Natural killer cell (primary cell): Measurements from ENCODE around the gene CHPF. TPM values are rescaled to one million over a fixed set of nuclear protein-coding genes. Genes with fewer than 3 reads are reported as not detected.

Experiments
- ATAC-seq, 3 donors: fragments of 150-1000 bp in 2 of 3; fragments of 200-7000 bp in 1 of 3; cut with Tn5 transposase; 1 replicate in 1 of 3; 2 replicates in 2 of 3; pipeline ENCODE4 v1.10.0; 2021; ENCODE audit warnings: mild to moderate bottlenecking in 2 of 3, moderate library complexity in 2 of 3
- DNase-seq, 2 donors: peaks; one replicate each; pipeline versions ENCODE4 v3.0.0 to v3.0.0-alpha.2; 2013 to 2021; ENCODE audit warnings: mixed read lengths in 1 of 2
- H3K27ac ChIP-seq: one replicate; pipeline ENCODE4 v1.5.1; 2013; ENCODE audit warnings: mild to moderate bottlenecking, low read length
- H3K27me3 ChIP-seq: one replicate; pipeline ENCODE4 v1.6.1; 2013; ENCODE audit warnings: low read length; ENCODE audit not compliant: control insufficient read depth, insufficient read depth
- H3K36me3 ChIP-seq: one replicate; pipeline ENCODE4 v1.6.1; 2013; ENCODE audit warnings: low read length; ENCODE audit not compliant: control insufficient read depth, insufficient read depth
- H3K4me1 ChIP-seq: one replicate; pipeline ENCODE4 v1.6.1; 2013; ENCODE audit warnings: low read length; ENCODE audit not compliant: control insufficient read depth, insufficient read depth
- H3K4me3 ChIP-seq: one replicate; pipeline ENCODE4 v1.5.1; 2013; ENCODE audit warnings: low read length
- H3K9me3 ChIP-seq: one replicate; pipeline ENCODE4 v1.6.1; 2013; ENCODE audit warnings: low read length; ENCODE audit not compliant: control insufficient read depth, insufficient read depth
- H3K27ac Mint-ChIP-seq, 2 donors: one replicate each; pipeline ENCODE4 v1.8.0; 2022; ENCODE audit warnings: mild to moderate bottlenecking in 2 of 2, mixed read lengths in 2 of 2, moderate library complexity in 1 of 2
- H3K27me3 Mint-ChIP-seq, 2 donors: one replicate each; pipeline ENCODE4 v1.8.0; 2022; ENCODE audit warnings: low read depth in 2 of 2, mixed read lengths in 2 of 2
- H3K36me3 Mint-ChIP-seq: one replicate; pipeline ENCODE4 v1.8.0; 2022; ENCODE audit warnings: mixed read lengths
- H3K4me1 Mint-ChIP-seq, 2 donors: one replicate each; pipeline ENCODE4 v1.8.0; 2022; ENCODE audit warnings: mixed read lengths in 2 of 2
- H3K4me3 Mint-ChIP-seq: one replicate; pipeline ENCODE4 v1.8.0; 2022; ENCODE audit warnings: mild to moderate bottlenecking, moderate library complexity, mixed read lengths
- H3K9me3 Mint-ChIP-seq, 2 donors: one replicate each; pipeline ENCODE4 v1.8.0; 2022; ENCODE audit warnings: mixed read lengths in 2 of 2
- CTCF ChIP-seq: fragments of 200-600 bp; IDR thresholded peaks from one replicate; pipeline ENCODE4 v1.8.0; 2022; ENCODE audit warnings: antibody characterized with exemption
- WGBS: methylation state at CpG from one replicate; pipeline ENCODE4 v1.1.7; 2013; ENCODE audit warnings: missing lambda C conversion rate; ENCODE audit not compliant: insufficient coverage; 5-methylcytosine and 5-hydroxymethylcytosine counted together
- intact Hi-C: fragments of 100-400 bp; cut with micrococcal nuclease; formaldehyde crosslinking; loops from one replicate; pipeline ENCODE4 v1.14.2; 2022
- total RNA-seq, 4 donors: library from RNA; stranded (reverse); fragments of 120-200 nt in 1 of 4; gene quantifications; one replicate each; pipeline versions ENCODE4 v1.2.3 to v1.2.4, GENCODE V29; 2013 to 2022

CHPF gene, protein sequence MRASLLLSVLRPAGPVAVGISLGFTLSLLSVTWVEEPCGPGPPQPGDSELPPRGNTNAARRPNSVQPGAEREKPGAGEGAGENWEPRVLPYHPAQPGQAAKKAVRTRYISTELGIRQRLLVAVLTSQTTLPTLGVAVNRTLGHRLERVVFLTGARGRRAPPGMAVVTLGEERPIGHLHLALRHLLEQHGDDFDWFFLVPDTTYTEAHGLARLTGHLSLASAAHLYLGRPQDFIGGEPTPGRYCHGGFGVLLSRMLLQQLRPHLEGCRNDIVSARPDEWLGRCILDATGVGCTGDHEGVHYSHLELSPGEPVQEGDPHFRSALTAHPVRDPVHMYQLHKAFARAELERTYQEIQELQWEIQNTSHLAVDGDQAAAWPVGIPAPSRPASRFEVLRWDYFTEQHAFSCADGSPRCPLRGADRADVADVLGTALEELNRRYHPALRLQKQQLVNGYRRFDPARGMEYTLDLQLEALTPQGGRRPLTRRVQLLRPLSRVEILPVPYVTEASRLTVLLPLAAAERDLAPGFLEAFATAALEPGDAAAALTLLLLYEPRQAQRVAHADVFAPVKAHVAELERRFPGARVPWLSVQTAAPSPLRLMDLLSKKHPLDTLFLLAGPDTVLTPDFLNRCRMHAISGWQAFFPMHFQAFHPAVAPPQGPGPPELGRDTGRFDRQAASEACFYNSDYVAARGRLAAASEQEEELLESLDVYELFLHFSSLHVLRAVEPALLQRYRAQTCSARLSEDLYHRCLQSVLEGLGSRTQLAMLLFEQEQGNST
- 10 to 100 TPM in 2 of 3 donors, 1 to 10 TPM in 1; 9.6 to 19.2 (median 12.7) TPM for total RNA-seq
- total RNA-seq (2013): 7.3 TPM

- no peak for TF ChIP-seq CTCF
- intact Hi-C loops: loop anchor here (1.0 kb wide), 1 partner anchor 9 kb away; no protein-coding TSS in a partner anchor
- Histone ChIP-seq H3K4me3 (peak within 1 kb of the TSS; percentile 64), H3K27ac (peak within 1 kb of the TSS; percentile 86), H3K4me1 (peaks cover 29% of the 10 kb centered on the region), H3K36me3 (no peaks in the 10 kb centered on the region), H3K27me3 (no peaks in the 10 kb centered on the region), H3K9me3 (no peaks in the 10 kb centered on the region)
- WGBS: under 1% methylated on average over 75 of the region's 75 CpGs
- Mint-ChIP-seq H3K4me3 (peak within 1 kb of the TSS; percentile 90), H3K27ac (peak within 1 kb of the TSS; percentile 84 to 85), H3K36me3 (no peaks in the 10 kb centered on the region), H3K9me3 (no peaks in the 10 kb centered on the region), H3K4me1 (peaks cover 30 to 31% of the 10 kb centered on the region in 2 donors), H3K27me3 (peaks cover 6 to 25% of the 10 kb centered on the region in 2 donors)
- peak; percentile 89 to 95 for DNase-seq
- peak; percentile 79 to 91 (median 83) for ATAC-seq
Observed at GRCh38 chr2:219543596-219544358, at the start of gene CHPF, which contains the start of gene TMEM198. Gene CHPF (minus strand): TSS chr2:219543809. CDS start chr2:219543538, 271 bp downstream. Gene TMEM198 (plus strand): TSS chr2:219544028. CDS start chr2:219544728, 700 bp downstream.

GRCh38 chr2:219593154-219593553, 49.5 kb upstream of the CHPF start:
- peaks cover 12 to 13% of the 10 kb centered on the region in 2 donors for H3K4me1 Mint-ChIP-seq
- 88% methylated on average over 2 of the region's 2 CpGs for WGBS
- no peak for ATAC-seq
- TF ChIP-seq CTCF: no peak
- H3K36me3 Mint-ChIP-seq: no peaks in the 10 kb centered on the region
- H3K27me3 Mint-ChIP-seq: peaks cover 10 to 24% of the 10 kb centered on the region in 2 donors
- H3K9me3 Mint-ChIP-seq: no peaks in the 10 kb centered on the region
- intact Hi-C loops: no loop called here
- H3K27ac ChIP-seq: no peak overlapping the region
- no peak overlapping the region for H3K27ac Mint-ChIP-seq
- peaks cover 7% of the 10 kb centered on the region for H3K4me1 ChIP-seq
- no peak overlapping the region for H3K4me3 Mint-ChIP-seq
- H3K36me3 ChIP-seq: no peaks in the 10 kb centered on the region
- no peak for DNase-seq
- no peaks in the 10 kb centered on the region for H3K27me3 ChIP-seq
- no peaks in the 10 kb centered on the region for H3K9me3 ChIP-seq
- H3K4me3 ChIP-seq: no peak overlapping the region

- Mint-ChIP-seq H3K27me3 (peaks cover 10 to 24% of the 10 kb centered on the region in 2 donors), H3K36me3 (no peaks in the 10 kb centered on the region), H3K4me3 (no peak overlapping the region), H3K27ac (no peak overlapping the region), H3K9me3 (no peaks in the 10 kb centered on the region), H3K4me1 (peaks cover 8 to 9% of the 10 kb centered on the region in 2 donors)
- Histone ChIP-seq H3K4me1 (peaks cover 4% of the 10 kb centered on the region), H3K36me3 (no peaks in the 10 kb centered on the region), H3K27ac (no peak overlapping the region), H3K9me3 (no peaks in the 10 kb centered on the region), H3K4me3 (no peak overlapping the region), H3K27me3 (no peaks in the 10 kb centered on the region)
- intact Hi-C loops: no loop called here
- no peak for DNase-seq
- whole genome bisulfite sequencing: 95% methylated on average over 6 of the region's 6 CpGs
- ATAC-seq: no peak
- TF ChIP-seq CTCF: no peak
Observed at GRCh38 chr2:219592736-219593135, 49.1 kb upstream of the CHPF start.
